Mesangial cell (primary cell): ENCODE data around the gene REL. TPM values are rescaled to one million over a fixed set of nuclear protein-coding genes. Genes with fewer than 3 reads are reported as not detected.

Source experiments
- total RNA-seq: library from RNA; depleted of rRNA; stranded (reverse); fragments of >200 nt; gene quantifications from 2 replicates; pipeline ENCODE4 v1.2.3, GENCODE V29; 2015

Gene REL
- total RNA-seq, result 2.4 and 4.3 TPM in 2 replicates

GRCh38 chr2:60881047-60881932 is at the start of gene REL:
Gene REL, plus strand, starts transcription at chr2:60881574. Its CDS starts 267 bp downstream, at chr2:60881841.

Other genes with a start within 250 kb of the REL start
- 6.2 and 7.4 TPM in 2 replicates for gene PAPOLG, start 125.3 kb upstream of the REL start, total RNA-seq
- gene PEX13, start 136.1 kb downstream of the REL start, total RNA-seq, result 16.0 and 18.6 TPM in 2 replicates
- gene PUS10, start 136.7 kb downstream of the REL start, total RNA-seq, result 3.8 and 4.1 TPM in 2 replicates
- gene SANBR, start 184.3 kb downstream of the REL start, total RNA-seq, result 5.5 and 8.0 TPM in 2 replicates